PFSK-1 (cell line): ENCODE results near the gene ZCCHC2.

ENCODE experiments used
- POLR2AphosphoS5 ChIP-seq: IDR thresholded peaks from 2 replicates; pipeline ENCODE4 v1.6.1; 2012; ENCODE audit warnings: low read depth, mild to moderate bottlenecking, control low read depth, low read length, moderate library complexity
- SIN3A ChIP-seq: IDR thresholded peaks from 2 replicates; pipeline ENCODE4 v1.6.1; 2012; ENCODE audit warnings: mild to moderate bottlenecking, low read length, moderate library complexity, borderline replicate concordance; ENCODE audit not compliant: insufficient read depth

GRCh38 chr18:62590799-62591590 lies 68.2 kb downstream of the ZCCHC2 start:
- no peak for TF ChIP-seq POLR2AphosphoS5
- TF ChIP-seq SIN3A: no peak
